ENCODE measurements around the gene CPA2. TPM values are rescaled to one million over a fixed set of nuclear protein-coding genes. Genes with fewer than 3 reads are reported as not detected.
"Not testable (repeated sequence)": the region's sequence is repeated elsewhere in the genome, so short reads cannot be mapped to it uniquely, and the experiment has no call there.

CPA2 gene
- not detected for total RNA-seq

- H3K27me3 ChIP-seq (ENCODE audit: insufficient read depth, low read length) = no peaks in the 10 kb centered on the region
- H3K4me3 ChIP-seq (ENCODE audit: low read length) = no peak within 1 kb of the TSS
- no peaks in the 10 kb centered on the region for H3K4me1 ChIP-seq (ENCODE audit: insufficient read depth, low read length)
- H3K9me3 ChIP-seq (ENCODE audit: low read depth, low read length) = no peaks in the 10 kb centered on the region
Measured at GRCh38 chr7:130266258-130266960, at the start of gene CPA2. TSS of gene CPA2 (plus strand) at chr7:130266863. CDS start at chr7:130266882, 19 bp downstream.

GRCh38 chr7:130218806-130219620 is 47.6 kb upstream of the CPA2 start:
- H3K9me3 ChIP-seq (ENCODE audit: low read depth, low read length) = no peaks in the 10 kb centered on the region
- no peaks in the 10 kb centered on the region for H3K4me1 ChIP-seq (ENCODE audit: insufficient read depth, low read length)
- H3K4me3 ChIP-seq (ENCODE audit: low read length) = no peak overlapping the region
- no peaks in the 10 kb centered on the region for H3K27me3 ChIP-seq (ENCODE audit: insufficient read depth, low read length)

GRCh38 chr7:130219871-130220270 is 46.8 kb upstream of the CPA2 start:
- H3K9me3 ChIP-seq (ENCODE audit: low read depth, low read length) = no peaks in the 10 kb centered on the region
- no peaks in the 10 kb centered on the region for H3K4me1 ChIP-seq (ENCODE audit: insufficient read depth, low read length)
- no peak overlapping the region for H3K4me3 ChIP-seq (ENCODE audit: low read length)
- no peaks in the 10 kb centered on the region for H3K27me3 ChIP-seq (ENCODE audit: insufficient read depth, low read length)

GRCh38 chr7:130221746-130222145 is 44.9 kb upstream of the CPA2 start:
- Histone ChIP-seq H3K9me3 (ENCODE audit: low read depth, low read length) (no peaks in the 10 kb centered on the region), H3K4me1 (ENCODE audit: insufficient read depth, low read length) (no peaks in the 10 kb centered on the region), H3K27me3 (ENCODE audit: insufficient read depth, low read length) (no peaks in the 10 kb centered on the region), H3K4me3 (ENCODE audit: low read length) (no peak overlapping the region)

- Histone ChIP-seq H3K4me1 (ENCODE audit: insufficient read depth, low read length) (no peaks in the 10 kb centered on the region), H3K4me3 (ENCODE audit: low read length) (no peak overlapping the region), H3K27me3 (ENCODE audit: insufficient read depth, low read length) (no peaks in the 10 kb centered on the region), H3K9me3 (ENCODE audit: low read depth, low read length) (no peaks in the 10 kb centered on the region)
Measured at GRCh38 chr7:130223646-130224045, 43.0 kb upstream of the CPA2 start.

- H3K27me3 ChIP-seq (ENCODE audit: insufficient read depth, low read length) = no peaks in the 10 kb centered on the region
- no peaks in the 10 kb centered on the region for H3K4me1 ChIP-seq (ENCODE audit: insufficient read depth, low read length)
- no peak overlapping the region for H3K4me3 ChIP-seq (ENCODE audit: low read length)
- H3K9me3 ChIP-seq (ENCODE audit: low read depth, low read length) = no peaks in the 10 kb centered on the region
Measured at GRCh38 chr7:130224210-130224609, 42.5 kb upstream of the CPA2 start.

GRCh38 chr7:130224923-130225322 is 41.7 kb upstream of the CPA2 start:
- not testable (repeated sequence) for H3K4me1 ChIP-seq (ENCODE audit: insufficient read depth, low read length); H3K9me3 ChIP-seq (ENCODE audit: low read depth, low read length); H3K27me3 ChIP-seq (ENCODE audit: insufficient read depth, low read length); H3K4me3 ChIP-seq (ENCODE audit: low read length)

- Histone ChIP-seq H3K27me3 (ENCODE audit: insufficient read depth, low read length) (no peaks in the 10 kb centered on the region), H3K9me3 (ENCODE audit: low read depth, low read length) (no peaks in the 10 kb centered on the region), H3K4me1 (ENCODE audit: insufficient read depth, low read length) (no peaks in the 10 kb centered on the region), H3K4me3 (ENCODE audit: low read length) (no peak overlapping the region)
Measured at GRCh38 chr7:130226333-130226732, 40.3 kb upstream of the CPA2 start.

- no peaks in the 10 kb centered on the region for H3K27me3 ChIP-seq (ENCODE audit: insufficient read depth, low read length)
- no peaks in the 10 kb centered on the region for H3K4me1 ChIP-seq (ENCODE audit: insufficient read depth, low read length)
- H3K4me3 ChIP-seq (ENCODE audit: low read length) = no peak overlapping the region
- no peaks in the 10 kb centered on the region for H3K9me3 ChIP-seq (ENCODE audit: low read depth, low read length)
Measured at GRCh38 chr7:130227883-130228575, 38.6 kb upstream of the CPA2 start.

GRCh38 chr7:130228840-130229502 is 37.7 kb upstream of the CPA2 start:
- Histone ChIP-seq H3K27me3 (ENCODE audit: insufficient read depth, low read length) (no peaks in the 10 kb centered on the region), H3K4me3 (ENCODE audit: low read length) (no peak overlapping the region), H3K9me3 (ENCODE audit: low read depth, low read length) (no peaks in the 10 kb centered on the region), H3K4me1 (ENCODE audit: insufficient read depth, low read length) (no peaks in the 10 kb centered on the region)

GRCh38 chr7:130229981-130230380 is 36.7 kb upstream of the CPA2 start:
- H3K27me3 ChIP-seq (ENCODE audit: insufficient read depth, low read length); H3K4me3 ChIP-seq (ENCODE audit: low read length); H3K4me1 ChIP-seq (ENCODE audit: insufficient read depth, low read length); H3K9me3 ChIP-seq (ENCODE audit: low read depth, low read length): not testable (repeated sequence)

GRCh38 chr7:130231792-130232191 is 34.9 kb upstream of the CPA2 start:
- Histone ChIP-seq H3K27me3 (ENCODE audit: insufficient read depth, low read length) (no peaks in the 10 kb centered on the region), H3K4me3 (ENCODE audit: low read length) (no peak overlapping the region), H3K4me1 (ENCODE audit: insufficient read depth, low read length) (no peaks in the 10 kb centered on the region), H3K9me3 (ENCODE audit: low read depth, low read length) (no peaks in the 10 kb centered on the region)

GRCh38 chr7:130232209-130232608 is 34.5 kb upstream of the CPA2 start:
- Histone ChIP-seq H3K27me3 (ENCODE audit: insufficient read depth, low read length) (no peaks in the 10 kb centered on the region), H3K4me1 (ENCODE audit: insufficient read depth, low read length) (no peaks in the 10 kb centered on the region), H3K4me3 (ENCODE audit: low read length) (no peak overlapping the region), H3K9me3 (ENCODE audit: low read depth, low read length) (no peaks in the 10 kb centered on the region)

- no peaks in the 10 kb centered on the region for H3K4me1 ChIP-seq (ENCODE audit: insufficient read depth, low read length)
- H3K27me3 ChIP-seq (ENCODE audit: insufficient read depth, low read length) = no peaks in the 10 kb centered on the region
- no peaks in the 10 kb centered on the region for H3K9me3 ChIP-seq (ENCODE audit: low read depth, low read length)
- H3K4me3 ChIP-seq (ENCODE audit: low read length) = no peak overlapping the region
Measured at GRCh38 chr7:130234078-130234477, 32.6 kb upstream of the CPA2 start.

GRCh38 chr7:130236361-130236760 is 30.3 kb upstream of the CPA2 start:
- not testable (repeated sequence) for H3K4me1 ChIP-seq (ENCODE audit: insufficient read depth, low read length); H3K9me3 ChIP-seq (ENCODE audit: low read depth, low read length); H3K4me3 ChIP-seq (ENCODE audit: low read length); H3K27me3 ChIP-seq (ENCODE audit: insufficient read depth, low read length)

Measured in mononuclear cell (primary cell).